ENCODE data around the gene GOLGA8R.
"Not testable (repeated sequence)": the region's sequence is repeated elsewhere in the genome, so short reads cannot be mapped to it uniquely, and the experiment has no call there.

The GOLGA8R gene

DNA sequence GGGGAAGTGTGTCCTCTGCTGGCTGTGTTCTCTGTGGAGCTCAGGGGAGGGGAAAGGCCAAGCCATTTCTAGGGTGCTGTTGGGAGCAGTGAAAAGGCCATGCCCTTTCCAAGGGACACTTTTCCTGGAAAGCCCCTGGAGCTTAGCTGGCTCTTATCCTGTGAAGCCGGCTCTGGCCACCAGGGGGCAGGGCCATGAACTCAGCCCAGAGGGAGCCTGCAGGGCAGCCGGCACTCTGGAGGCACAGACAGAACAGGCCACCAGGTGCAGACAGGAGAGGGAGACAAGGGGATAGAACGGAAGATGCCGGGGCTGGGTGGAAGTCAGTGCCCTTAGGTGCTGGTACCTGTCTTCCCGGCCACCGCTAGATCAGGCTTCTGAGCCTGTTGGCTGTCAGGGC, 15.1 kb downstream of the GOLGA8R start:
- not testable (repeated sequence) for H3K27me3 ChIP-seq (ENCODE audit: insufficient read depth, low read length); H3K4me2 ChIP-seq (ENCODE audit: low read length); H3K9ac ChIP-seq (ENCODE audit: low read length); H3K18ac ChIP-seq (ENCODE audit: low read length); H2AK5ac ChIP-seq (ENCODE audit: low read length); H4K91ac ChIP-seq (ENCODE audit: low read depth, low read length); H2BK12ac ChIP-seq (ENCODE audit: low read length); H2BK5ac ChIP-seq (ENCODE audit: low read depth, low read length, poor library complexity); H3K9me3 ChIP-seq (ENCODE audit: insufficient read depth, low read depth, low read length); H3K79me1 ChIP-seq (ENCODE audit: low read length); H3K4me3 ChIP-seq (ENCODE audit: low read depth, low read length); H3K4ac ChIP-seq (ENCODE audit: low read depth, low read length); H4K8ac ChIP-seq (ENCODE audit: low read depth, low read length); H3K36me3 ChIP-seq (ENCODE audit: control insufficient read depth in 1 of 2, insufficient read depth in 2 of 2, low read length in 2 of 2); DNase-seq; H3K14ac ChIP-seq (ENCODE audit: low read length); H3K27ac ChIP-seq (ENCODE audit: low read depth, low read length); H4K12ac ChIP-seq (ENCODE audit: low read depth, low read length); H3K79me2 ChIP-seq (ENCODE audit: control insufficient read depth, insufficient read depth, low read length, poor library complexity); H3K23ac ChIP-seq (ENCODE audit: low read length); H2AFZ ChIP-seq (ENCODE audit: insufficient read depth, low read length, poor library complexity); H2BK120ac ChIP-seq (ENCODE audit: insufficient read depth, low read length, poor library complexity); H3K4me1 ChIP-seq (ENCODE audit: control insufficient read depth in 1 of 2, insufficient read depth in 2 of 2, low read length in 2 of 2)
- no CpG with 5 or more reads among the region's 6 CpGs for WGBS (ENCODE audit: extremely low coverage, insufficient coverage, insufficient read length)

DNA sequence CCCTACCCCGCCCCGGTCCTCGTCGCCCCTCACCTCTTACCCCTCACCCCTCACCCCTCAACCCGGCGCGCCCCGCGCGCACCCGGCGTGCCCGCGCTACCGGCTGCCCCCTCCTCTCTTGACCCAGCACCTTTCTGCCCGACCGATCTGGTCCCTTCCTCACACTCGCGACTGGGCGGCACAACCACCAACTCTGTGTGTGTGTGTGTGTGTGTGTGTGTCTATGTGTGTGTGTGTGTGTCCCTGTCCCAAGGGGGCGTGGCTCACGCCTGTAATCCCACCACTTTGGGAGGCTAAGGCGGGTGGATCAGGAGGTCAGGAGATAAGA, 20.4 kb downstream of the GOLGA8R start:
- not testable (repeated sequence) for H3K14ac ChIP-seq (ENCODE audit: low read length); H3K27ac ChIP-seq (ENCODE audit: low read depth, low read length); H3K27me3 ChIP-seq (ENCODE audit: insufficient read depth, low read length); H3K9me3 ChIP-seq (ENCODE audit: insufficient read depth, low read depth, low read length); H3K4me1 ChIP-seq (ENCODE audit: control insufficient read depth in 1 of 2, insufficient read depth in 2 of 2, low read length in 2 of 2); H2BK120ac ChIP-seq (ENCODE audit: insufficient read depth, low read length, poor library complexity); H3K79me2 ChIP-seq (ENCODE audit: control insufficient read depth, insufficient read depth, low read length, poor library complexity); H3K9ac ChIP-seq (ENCODE audit: low read length); H2BK5ac ChIP-seq (ENCODE audit: low read depth, low read length, poor library complexity); H4K91ac ChIP-seq (ENCODE audit: low read depth, low read length); H3K36me3 ChIP-seq (ENCODE audit: control insufficient read depth in 1 of 2, insufficient read depth in 2 of 2, low read length in 2 of 2); H4K12ac ChIP-seq (ENCODE audit: low read depth, low read length); H3K4ac ChIP-seq (ENCODE audit: low read depth, low read length); H3K23ac ChIP-seq (ENCODE audit: low read length); H4K8ac ChIP-seq (ENCODE audit: low read depth, low read length); H3K4me2 ChIP-seq (ENCODE audit: low read length); H3K18ac ChIP-seq (ENCODE audit: low read length); H3K79me1 ChIP-seq (ENCODE audit: low read length); H3K4me3 ChIP-seq (ENCODE audit: low read depth, low read length); H2AFZ ChIP-seq (ENCODE audit: insufficient read depth, low read length, poor library complexity); H2BK12ac ChIP-seq (ENCODE audit: low read length); H2AK5ac ChIP-seq (ENCODE audit: low read length); DNase-seq
- WGBS (ENCODE audit: extremely low coverage, insufficient coverage, insufficient read length): no CpG with 5 or more reads among the region's 23 CpGs

DNA sequence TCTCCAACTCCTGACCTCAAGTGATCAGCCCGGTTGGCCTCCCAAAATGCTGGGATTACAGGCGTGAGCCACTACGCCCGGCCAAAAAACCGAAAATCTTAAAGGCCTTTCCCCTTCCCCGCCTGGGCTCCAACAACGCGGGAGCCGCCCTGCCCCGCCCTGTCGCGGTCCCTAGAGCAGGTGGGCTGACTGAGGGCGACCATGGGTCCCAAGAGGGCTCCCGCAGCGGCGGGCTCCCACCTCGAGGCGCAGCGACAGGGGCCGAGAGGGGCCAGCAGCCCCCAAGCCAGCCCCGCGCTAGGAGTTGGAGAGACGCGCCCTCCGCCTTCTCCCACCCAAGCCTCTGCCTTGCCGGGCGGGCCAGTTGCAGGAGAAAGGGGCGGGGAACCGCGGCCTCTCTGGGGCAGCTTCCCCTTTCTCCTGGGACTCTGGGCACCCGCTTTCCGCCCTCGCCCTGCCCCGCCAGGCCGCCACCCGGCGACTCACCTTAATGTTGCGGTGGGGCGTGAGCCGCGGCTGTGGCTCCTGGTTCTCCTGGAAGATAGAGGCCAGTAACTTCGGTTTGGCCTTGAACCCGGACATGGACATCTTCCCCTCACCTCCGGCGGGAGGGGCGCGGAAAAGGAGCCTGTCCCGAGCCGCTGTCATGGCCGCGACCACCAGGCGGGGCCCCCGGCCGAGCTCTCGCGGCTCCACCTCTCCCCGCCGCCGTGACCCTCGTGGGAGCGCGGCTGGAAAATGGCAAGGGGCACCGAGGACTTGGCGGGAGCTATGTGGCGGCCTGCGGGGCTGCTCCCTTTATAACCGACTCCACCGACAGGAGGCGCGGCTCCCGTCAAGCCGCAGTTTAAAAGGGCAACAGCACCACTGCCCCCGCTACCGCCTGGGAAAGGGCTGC, 21.0 kb downstream of the GOLGA8R start, which contains the start of gene CHRFAM7A:
Gene CHRFAM7A (minus strand): TSS at position 775 of the 898 bp plus-strand sequence. CDS start 10,189 bp downstream, outside the sequence.
- H3K27me3 ChIP-seq (ENCODE audit: insufficient read depth, low read length); H2AK5ac ChIP-seq (ENCODE audit: low read length); H4K8ac ChIP-seq (ENCODE audit: low read depth, low read length); H3K36me3 ChIP-seq (ENCODE audit: control insufficient read depth in 1 of 2, insufficient read depth in 2 of 2, low read length in 2 of 2); H2BK5ac ChIP-seq (ENCODE audit: low read depth, low read length, poor library complexity); H4K12ac ChIP-seq (ENCODE audit: low read depth, low read length); DNase-seq; H3K79me1 ChIP-seq (ENCODE audit: low read length); H3K23ac ChIP-seq (ENCODE audit: low read length); H2AFZ ChIP-seq (ENCODE audit: insufficient read depth, low read length, poor library complexity); H3K27ac ChIP-seq (ENCODE audit: low read depth, low read length); H3K4ac ChIP-seq (ENCODE audit: low read depth, low read length); H4K91ac ChIP-seq (ENCODE audit: low read depth, low read length); H3K14ac ChIP-seq (ENCODE audit: low read length); H3K4me2 ChIP-seq (ENCODE audit: low read length); H3K18ac ChIP-seq (ENCODE audit: low read length); H2BK12ac ChIP-seq (ENCODE audit: low read length); H3K9ac ChIP-seq (ENCODE audit: low read length); H3K4me3 ChIP-seq (ENCODE audit: low read depth, low read length); H3K4me1 ChIP-seq (ENCODE audit: control insufficient read depth in 1 of 2, insufficient read depth in 2 of 2, low read length in 2 of 2); H3K79me2 ChIP-seq (ENCODE audit: control insufficient read depth, insufficient read depth, low read length, poor library complexity); H3K9me3 ChIP-seq (ENCODE audit: insufficient read depth, low read depth, low read length); H2BK120ac ChIP-seq (ENCODE audit: insufficient read depth, low read length, poor library complexity): not testable (repeated sequence)
- no CpG with 5 or more reads among the region's 74 CpGs for WGBS (ENCODE audit: extremely low coverage, insufficient coverage, insufficient read length)

DNA sequence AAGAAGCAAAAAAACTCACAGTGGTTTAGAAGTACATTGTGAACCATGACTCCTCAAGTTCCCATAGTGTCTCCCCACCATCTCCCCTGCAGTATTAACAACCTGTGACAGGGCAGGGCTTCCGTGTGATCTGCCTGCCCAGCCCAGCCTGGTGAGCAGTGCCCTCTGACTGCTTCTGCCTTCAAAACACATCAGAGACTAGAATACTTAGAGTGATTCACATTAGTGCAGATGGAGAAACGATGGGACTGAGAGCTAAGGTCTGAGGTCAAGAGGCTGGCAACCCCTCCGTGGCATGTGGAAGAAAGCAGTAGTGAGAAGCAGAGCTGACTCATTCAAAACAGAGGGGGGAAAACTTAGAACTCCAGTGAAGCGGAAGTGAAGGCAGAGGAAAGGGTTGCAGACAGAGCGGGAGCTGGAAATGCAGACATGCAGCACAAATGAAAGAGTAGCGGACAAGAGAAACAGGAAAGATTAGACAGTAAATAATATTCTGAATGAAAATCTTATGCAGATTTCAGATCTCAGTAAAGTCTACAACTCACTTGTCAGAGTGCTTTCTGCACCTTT, 27.7 kb downstream of the GOLGA8R start:
- not testable (repeated sequence) for H3K18ac ChIP-seq (ENCODE audit: low read length); H3K27ac ChIP-seq (ENCODE audit: low read depth, low read length); H3K27me3 ChIP-seq (ENCODE audit: insufficient read depth, low read length); H3K4me1 ChIP-seq (ENCODE audit: control insufficient read depth in 1 of 2, insufficient read depth in 2 of 2, low read length in 2 of 2); H3K79me1 ChIP-seq (ENCODE audit: low read length); H3K9ac ChIP-seq (ENCODE audit: low read length); H3K4ac ChIP-seq (ENCODE audit: low read depth, low read length); H4K12ac ChIP-seq (ENCODE audit: low read depth, low read length); DNase-seq; H3K36me3 ChIP-seq (ENCODE audit: control insufficient read depth in 1 of 2, insufficient read depth in 2 of 2, low read length in 2 of 2); H3K4me2 ChIP-seq (ENCODE audit: low read length); H3K79me2 ChIP-seq (ENCODE audit: control insufficient read depth, insufficient read depth, low read length, poor library complexity); H4K8ac ChIP-seq (ENCODE audit: low read depth, low read length); H2AFZ ChIP-seq (ENCODE audit: insufficient read depth, low read length, poor library complexity); H4K91ac ChIP-seq (ENCODE audit: low read depth, low read length); H2AK5ac ChIP-seq (ENCODE audit: low read length); H3K14ac ChIP-seq (ENCODE audit: low read length); H3K23ac ChIP-seq (ENCODE audit: low read length); H3K9me3 ChIP-seq (ENCODE audit: insufficient read depth, low read depth, low read length); H2BK12ac ChIP-seq (ENCODE audit: low read length); H3K4me3 ChIP-seq (ENCODE audit: low read depth, low read length); H2BK120ac ChIP-seq (ENCODE audit: insufficient read depth, low read length, poor library complexity); H2BK5ac ChIP-seq (ENCODE audit: low read depth, low read length, poor library complexity)
- no CpG with 5 or more reads among the region's 6 CpGs for WGBS (ENCODE audit: extremely low coverage, insufficient coverage, insufficient read length)

Data from trophoblast cell (in vitro differentiated cells and primary cell).